Measurements from ENCODE around the gene CCL21.
A peak's percentile ranks its signal among the peaks of the same experiment; 100 is the strongest.

CCL21 gene

DNA sequence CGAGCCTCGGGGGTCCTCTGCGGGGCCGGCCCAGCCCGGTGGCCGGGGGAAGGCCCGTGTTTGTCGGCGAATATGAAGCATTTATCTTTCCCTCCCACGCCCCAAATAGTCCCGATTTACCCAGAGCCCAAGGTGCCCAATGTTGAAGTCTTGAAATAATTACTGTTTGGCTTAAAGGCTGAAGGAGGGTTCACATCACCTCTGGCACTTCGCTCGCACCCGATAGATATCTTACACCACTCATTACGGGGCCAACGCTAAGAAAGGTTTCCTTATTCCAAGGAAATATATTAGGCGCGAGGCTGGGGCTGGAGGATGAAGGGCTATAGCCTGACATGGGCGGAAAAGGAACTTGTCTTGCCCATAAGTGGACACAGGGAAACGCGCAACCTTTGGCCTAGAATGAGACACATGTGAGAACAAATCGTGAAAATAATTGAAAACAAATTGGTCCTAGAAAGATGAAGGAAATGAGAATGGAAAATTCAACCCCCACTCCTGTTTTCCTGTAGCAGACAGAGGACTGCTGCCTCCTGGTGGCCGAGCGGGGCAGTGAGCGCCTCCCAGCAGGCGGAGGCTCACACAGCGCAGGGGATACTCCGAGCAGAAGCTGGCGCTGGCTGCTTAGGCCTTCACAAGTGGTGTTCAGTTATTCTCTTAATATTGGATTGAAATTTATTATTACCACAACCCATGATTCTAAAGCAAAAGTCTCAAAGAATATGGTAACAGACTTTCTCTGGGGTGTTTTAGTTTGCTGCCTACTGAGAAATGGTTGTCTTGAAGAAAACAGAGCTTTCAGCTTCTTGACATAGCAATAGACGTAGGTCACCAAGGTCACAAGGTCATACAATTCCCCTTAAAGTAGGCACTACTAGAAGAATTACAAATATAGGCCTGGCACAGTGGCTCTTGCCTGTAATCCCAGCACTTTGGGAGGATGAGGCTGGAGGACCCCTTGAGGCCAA is 7.9 kb downstream of the CCL21 start:
- DNase-seq = peak in 1 of 2 experiments; percentile 72

DNA sequence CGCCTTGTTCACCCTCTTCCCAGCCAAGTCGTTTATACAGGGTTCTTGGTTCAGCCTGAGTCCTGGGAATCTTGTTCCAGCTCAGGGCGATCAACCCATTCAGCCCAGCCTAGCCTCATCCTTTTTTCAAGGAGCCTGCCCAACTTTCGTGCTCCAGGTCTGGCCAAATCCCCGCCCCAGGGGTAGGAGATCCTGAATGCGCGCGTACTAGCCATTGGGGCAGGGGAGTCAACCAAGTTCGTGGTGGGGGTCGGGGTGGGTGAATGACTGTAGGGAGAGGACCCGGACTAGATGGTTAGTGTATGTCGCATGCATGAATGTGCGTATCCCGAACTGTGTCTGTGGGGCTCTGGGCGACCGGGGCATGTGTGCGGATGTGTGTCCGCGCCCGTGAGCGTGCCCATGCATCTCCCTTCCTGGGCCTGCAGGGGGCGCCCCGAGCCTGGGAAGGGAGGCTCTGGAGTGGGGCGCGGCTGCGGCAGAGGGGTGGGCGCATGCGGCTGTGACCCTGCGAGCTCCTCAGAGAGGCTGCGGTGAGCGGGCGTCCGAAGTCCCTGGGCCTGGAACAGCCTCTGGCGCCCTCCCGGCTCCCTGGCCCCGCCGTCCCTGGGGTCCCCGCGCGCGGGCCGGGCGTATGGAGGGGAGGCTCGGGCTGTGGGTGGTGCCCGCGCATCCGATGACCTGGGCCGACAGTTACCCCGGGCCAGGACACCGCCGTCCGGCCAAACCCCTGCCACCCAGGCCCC is 8.7 kb downstream of the CCL21 start:
- DNase-seq = peak in 1 of 2 experiments; percentile 1

DNA sequence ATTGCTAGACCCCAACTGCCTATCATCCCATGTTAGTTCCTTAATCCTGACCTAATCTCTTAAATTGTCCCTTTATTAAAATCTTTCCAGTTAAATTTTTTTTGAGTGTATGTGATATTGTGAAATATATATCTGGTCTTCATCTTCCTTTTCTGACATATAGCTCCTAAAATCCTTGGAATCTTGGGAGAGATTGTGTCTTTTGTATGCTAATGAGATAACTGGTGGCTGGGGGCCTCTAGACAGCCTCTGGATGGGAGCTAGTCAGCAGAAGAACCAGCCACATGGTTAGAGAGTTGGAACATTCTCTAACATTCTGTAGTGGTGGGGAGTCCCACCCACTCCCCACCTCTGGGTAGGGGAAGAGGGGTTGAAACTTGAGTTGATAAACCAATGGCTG is 15.1 kb downstream of the CCL21 start:
- no peak for DNase-seq

- DNase-seq = no peak
These were observed 16.4 kb downstream of the CCL21 start for GRCh38 chr9:34693560-34693959.

- DNase-seq = no peak
These were observed 18.0 kb downstream of the CCL21 start for GRCh38 chr9:34691936-34692315.

DNA sequence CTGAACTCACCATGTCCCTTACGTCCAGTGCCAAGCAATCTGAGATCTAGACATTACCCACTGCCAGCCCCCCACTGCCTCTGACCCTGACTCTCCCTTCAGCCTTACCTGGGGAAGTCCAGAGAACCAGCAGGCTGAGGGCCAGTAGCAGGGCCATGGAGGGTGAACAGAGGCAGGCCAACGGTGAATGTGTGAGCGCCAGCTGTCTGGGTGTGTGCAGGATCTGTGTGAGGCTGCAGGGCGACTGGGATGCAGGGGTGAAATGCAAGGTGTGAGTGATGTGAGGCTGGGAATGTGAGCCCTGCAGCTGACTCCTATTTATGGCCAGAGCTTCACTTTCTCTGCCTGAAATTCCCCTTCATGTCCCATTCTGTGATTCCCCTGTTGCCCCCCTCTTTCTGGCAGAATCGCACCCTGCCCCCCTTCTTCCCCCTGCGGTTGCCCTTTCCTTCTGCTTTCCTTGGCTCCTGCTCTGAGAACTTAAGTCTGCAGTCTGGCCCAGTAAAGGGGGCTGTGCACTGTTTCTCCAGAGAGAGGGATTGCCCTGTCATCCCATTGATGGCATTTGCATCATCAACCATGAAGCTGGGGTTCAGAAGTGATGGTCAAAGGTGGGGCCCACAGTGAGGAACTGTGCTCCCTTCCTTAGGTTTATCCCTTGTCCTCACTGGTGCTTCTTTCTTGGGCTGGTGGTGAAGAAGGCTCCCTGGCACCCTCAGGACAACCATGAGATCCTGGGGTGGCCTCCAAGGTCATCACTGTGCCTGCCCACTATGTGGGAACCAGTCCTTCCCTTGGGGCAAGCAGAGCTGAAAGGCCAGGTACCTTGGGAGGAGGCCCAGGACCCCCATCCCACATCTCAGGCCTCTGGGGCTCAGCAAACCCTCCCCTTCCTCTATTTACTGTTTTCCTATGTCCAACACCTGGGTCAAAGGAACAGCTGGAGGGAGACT is 18.7 kb downstream of the CCL21 start, which contains the start of gene CCL19:
Gene CCL19 (minus strand): TSS at position 294 of the 953 bp plus-strand sequence. CDS start 137 bp downstream, at position 157.
- DNase-seq = no peak

- DNase-seq = no peak
These were observed 20.4 kb downstream of the CCL21 start for GRCh38 chr9:34689512-34689911.

DNA sequence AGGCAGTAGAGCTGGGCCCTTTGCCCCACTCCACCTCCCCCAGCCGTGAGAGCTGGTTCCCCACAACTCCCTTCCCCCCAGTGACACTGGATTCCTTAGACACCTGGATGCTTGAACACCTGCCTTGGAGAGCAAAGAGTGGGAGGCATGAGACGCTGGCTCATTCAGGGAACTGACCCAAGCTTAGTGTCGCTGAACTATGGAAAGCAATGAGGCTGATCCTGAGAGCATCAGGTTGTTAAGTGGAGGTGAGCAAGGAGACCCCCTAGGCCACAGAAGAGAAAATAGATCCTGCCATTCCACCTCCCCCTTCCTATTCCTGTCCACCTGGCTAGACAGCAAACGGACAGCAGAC is 20.8 kb downstream of the CCL21 start:
- DNase-seq = no peak

DNA sequence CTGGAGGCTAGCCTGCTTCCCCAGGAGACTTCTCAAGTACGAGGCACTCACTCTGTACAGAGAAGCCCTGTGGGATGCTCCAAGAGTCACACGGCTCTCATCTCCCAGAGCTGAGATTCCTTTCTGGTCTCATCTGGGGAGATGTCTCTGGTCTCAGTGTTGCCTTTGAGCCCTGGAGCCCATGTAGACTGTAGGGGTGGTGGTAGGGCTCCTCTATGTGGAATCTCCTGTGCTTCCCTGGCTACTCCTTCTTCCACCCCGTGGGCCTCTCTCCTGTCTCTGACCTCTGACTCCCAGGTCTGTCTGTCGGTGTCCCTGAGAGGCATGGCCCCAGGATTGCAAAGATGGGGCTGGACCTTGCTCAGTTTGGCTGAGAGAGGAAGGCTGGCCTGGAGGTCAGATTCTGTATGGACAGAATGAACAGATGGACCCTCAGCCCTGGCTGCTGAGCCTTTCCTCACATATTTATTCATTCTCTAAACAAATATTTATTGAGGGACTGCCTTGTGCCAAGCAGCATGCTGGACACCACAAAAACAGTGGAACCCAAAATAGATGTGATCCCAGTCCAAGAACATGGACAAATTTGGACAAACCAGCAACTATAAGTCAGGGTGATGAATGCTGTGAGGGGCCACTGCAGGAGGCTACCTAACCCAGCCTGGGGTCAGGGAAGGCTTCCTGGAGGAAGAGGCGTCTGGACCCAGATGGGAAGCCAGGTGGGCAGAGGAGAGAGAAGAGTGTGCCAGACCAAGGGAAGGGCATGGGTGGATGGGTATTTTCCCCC is 21.4 kb downstream of the CCL21 start:
- no peak for DNase-seq

DNA sequence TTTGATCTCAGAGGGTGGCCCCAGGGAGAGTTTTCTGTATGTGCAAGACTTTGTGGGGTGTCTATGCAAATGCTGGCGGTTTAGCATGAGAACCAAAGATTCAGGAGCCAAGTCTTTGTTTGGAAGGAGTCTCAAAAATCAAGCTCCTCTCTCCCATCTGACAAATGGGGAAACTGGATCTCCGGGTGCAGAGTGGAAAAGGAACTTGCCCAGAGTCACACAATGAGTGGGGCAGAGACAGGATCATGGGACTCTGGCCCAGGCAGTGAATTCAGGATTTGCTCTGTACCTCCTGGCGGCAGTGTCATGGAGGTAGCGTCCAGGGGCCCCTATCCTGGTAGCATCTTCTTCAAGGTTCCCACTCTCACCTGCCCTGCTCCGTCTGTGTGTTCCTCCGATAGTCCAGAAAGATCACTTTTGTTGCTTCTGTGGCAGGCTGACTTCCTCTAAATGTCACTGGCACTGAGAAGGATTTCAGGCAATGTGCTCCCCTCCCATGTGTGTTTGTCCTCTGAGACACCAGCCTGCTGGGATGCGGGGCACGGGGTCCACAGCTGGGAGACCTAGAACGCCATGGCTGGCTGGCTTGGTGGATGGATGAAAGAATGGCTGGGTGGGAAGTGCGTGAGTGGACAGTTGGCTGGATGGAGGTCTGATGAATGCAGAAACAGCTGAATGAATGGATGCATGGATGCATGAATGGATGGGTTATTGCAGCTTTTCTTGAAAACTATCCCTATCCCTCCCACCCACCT is 22.5 kb downstream of the CCL21 start:
- DNase-seq = no peak

GRCh38 chr9:34686732-34687131 is 23.2 kb downstream of the CCL21 start:
- DNase-seq = no peak

GRCh38 chr9:34686231-34686630 is 23.7 kb downstream of the CCL21 start:
- no peak for DNase-seq

DNA sequence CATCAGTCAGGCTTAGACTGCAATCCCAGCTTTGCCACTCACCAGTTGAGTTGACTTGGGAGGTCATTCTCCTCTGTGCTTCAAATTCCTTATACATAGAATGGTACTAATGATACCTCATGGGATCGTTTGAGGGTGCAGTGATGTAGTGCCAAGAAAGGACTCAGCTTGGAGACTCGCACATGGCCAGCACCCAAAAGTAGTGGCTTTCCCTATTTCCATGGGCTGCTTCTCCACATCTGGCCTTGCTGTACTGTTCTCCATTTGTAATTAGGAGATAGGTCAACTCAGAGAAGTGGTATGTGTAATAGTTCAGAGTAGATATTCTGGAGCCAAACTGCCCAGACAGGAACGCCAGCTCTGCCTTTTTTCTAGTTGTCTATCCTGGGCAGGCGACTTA is 24.3 kb downstream of the CCL21 start:
- no peak for DNase-seq

- DNase-seq = no peak
These were observed 25.1 kb downstream of the CCL21 start for GRCh38 chr9:34684816-34685215.

DNA sequence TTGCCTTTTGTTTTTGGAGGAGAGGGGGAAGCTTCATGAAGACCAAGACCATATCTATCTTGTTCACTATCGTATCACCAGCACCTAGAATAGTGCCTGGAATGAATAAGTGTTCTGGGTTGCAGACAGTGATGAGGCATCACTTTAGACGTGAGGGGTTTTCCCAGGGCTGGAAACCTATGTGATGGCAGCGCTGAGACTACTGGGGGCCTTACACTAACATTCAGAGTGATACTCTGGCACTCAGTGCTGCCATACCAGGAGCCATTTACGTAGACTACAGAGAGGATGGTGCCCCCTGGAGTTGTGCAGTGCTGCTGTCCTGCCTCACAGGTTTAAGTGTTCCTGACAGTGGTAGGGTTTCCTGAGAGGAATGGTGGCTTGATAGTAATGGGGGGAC is 25.8 kb downstream of the CCL21 start:
- no peak for DNase-seq

GRCh38 chr9:34675869-34676268 is 34.1 kb downstream of the CCL21 start:
- no peak for DNase-seq

DNA sequence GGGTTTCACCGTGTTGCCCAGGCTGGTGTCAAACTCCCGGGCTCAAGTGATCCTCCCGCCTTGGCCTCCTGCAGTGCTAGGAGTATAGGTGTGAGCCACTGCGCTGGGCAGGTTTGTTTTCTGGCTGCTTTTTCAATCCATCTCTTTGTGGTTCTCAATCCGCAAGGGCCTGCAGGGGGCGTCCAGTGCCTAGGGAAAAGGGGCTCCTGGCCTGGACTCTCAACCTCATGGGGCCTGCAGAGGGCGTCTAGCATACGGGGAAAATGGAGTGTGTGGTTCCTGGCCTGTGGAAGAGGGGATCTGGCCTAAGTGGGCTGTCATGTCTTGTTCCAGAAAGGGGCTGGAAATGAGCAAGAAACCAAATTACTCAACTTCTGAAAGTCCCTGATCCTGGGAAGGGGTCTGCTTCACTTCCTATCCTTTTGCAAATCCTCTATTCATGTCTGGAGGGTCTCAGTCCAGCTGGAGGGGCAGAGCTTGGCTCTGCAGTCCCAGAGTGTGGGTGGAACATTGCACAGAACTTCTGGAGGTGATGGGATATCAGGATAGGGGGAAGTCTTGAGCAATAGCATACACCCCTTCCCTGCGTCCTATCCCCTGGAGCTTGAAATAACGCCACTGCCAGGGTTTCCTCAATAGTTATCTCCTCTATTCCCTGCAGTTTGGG is 34.8 kb downstream of the CCL21 start:
- no peak for DNase-seq

- no peak for DNase-seq
These were observed 35.5 kb downstream of the CCL21 start for GRCh38 chr9:34674440-34674839.

DNA sequence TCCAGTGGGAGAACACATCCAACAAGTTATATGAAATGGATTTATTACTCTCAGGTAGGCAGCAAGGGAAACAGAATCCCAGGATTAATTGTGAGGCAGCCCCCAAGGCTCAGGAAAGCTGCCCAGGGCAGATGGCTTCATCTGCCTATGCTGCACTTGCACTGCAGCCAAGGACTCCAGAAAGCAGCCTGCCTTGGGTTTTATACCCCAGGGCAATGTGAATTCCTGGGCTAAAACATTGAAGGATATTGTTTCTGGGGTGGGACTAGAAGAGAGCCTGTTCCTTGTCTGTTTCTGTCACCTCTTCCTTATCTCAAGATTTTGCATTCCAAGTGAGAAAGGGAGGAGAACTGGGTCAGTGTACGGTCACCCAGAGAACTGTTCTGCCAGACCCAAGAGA is 38.6 kb downstream of the CCL21 start:
- no peak for DNase-seq

- DNase-seq = no peak
These were observed 40.0 kb downstream of the CCL21 start for GRCh38 chr9:34669809-34670562.

Measured in cerebellar nuclear complex (tissue), 1 donor.